IPS-18c (cell line): ENCODE data around the gene FBXW11.

Experiments
- H3K4me3 ChIP-seq: 2 replicates; pipeline ENCODE4 v1.7.0; 2013; ENCODE audit warnings: low read depth, mild to moderate bottlenecking, low read length, moderate library complexity; ENCODE audit not compliant: insufficient read depth
- H3K9me3 ChIP-seq: one replicate; pipeline ENCODE4 v1.6.1; 2013; ENCODE audit warnings: mild to moderate bottlenecking, low read length, moderate library complexity; ENCODE audit not compliant: control insufficient read depth, insufficient read depth

FBXW11 gene

DNA sequence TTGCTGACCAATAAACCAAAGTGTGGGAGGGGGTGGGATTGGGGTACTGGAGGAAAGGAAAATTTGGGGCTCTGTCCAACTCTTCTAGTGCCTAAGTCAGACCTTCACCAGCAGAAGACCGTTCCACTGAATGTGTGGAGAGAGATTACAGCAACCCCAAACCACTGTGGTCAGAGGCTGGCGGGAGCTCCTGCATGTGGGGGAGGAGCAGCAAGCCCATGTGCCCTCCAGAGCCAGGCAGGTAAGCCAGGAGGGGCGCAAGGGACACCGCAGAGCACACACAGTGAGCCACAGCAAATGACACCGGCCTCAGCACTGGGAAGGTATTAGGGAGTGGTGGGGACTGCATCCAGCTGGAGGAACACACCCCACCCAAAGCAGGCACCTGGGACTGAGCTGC, 158.0 kb downstream of the FBXW11 start:
- no peaks in the 10 kb centered on the region for H3K9me3 ChIP-seq
- no peak overlapping the region; the same call in 1 of the 2 replicates for H3K4me3 ChIP-seq

DNA sequence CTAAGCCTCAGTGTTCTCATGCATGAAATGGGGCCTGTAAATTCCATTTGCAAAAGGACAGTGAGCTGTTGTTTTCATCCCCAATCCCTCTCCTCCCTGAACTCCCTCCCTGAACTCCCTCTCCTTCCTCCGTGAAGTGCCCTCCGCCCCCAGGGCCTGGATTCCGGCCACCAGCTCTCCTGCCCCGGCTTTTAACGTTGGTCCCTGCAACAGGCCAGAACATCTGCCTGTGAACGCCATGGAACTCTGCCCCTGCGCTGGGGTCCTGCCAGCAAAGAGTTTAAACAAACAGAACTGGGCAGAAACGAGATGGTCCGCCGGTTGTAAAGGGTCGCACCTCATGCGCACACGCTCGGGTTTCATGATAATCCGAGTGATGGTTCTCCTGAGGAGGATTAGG, 158.4 kb downstream of the FBXW11 start:
- Histone ChIP-seq H3K9me3 (no peaks in the 10 kb centered on the region), H3K4me3 (no peak overlapping the region)

DNA sequence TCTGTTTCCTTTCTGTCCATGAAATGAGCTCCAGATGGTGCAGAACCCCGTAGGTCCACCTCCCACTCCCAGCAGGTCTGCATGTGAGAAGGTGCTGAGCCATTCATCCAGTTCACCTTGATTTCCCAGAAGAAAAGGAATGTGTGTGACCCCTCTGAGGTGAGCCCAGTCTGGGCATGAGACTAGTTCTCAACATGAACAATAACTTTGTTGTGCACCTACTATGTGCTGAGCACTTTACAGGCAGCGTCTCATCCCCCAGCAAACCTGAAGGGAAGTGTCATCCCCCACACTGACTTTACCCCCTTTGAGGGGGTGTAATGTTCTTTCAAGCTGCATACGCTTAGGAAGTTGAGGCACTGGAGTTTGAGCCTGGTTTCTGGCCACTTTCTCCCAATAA, 159.4 kb downstream of the FBXW11 start:
- Histone ChIP-seq H3K4me3 (no peak overlapping the region), H3K9me3 (no peaks in the 10 kb centered on the region)

DNA sequence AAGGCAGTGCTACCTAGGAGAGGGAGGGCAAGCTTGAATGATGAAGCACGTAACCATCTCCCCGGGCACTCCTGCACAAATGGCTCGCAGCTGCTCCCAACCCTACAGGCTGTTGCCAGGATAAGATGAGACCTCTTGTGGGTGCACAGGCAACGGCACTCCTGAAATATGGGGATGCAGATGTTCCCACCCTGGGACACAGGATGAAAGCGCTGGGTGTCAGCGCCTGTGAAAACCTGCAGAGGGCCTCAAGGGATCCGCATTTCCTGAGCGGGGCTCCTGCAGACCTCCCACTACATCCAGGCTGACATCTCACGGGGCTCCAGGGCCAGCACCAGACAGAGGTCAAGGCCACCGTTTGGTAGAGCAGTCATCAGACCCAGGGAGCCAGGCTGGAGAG, 160.1 kb downstream of the FBXW11 start:
- no peaks in the 10 kb centered on the region for H3K9me3 ChIP-seq
- H3K4me3 ChIP-seq: no peak overlapping the region

DNA sequence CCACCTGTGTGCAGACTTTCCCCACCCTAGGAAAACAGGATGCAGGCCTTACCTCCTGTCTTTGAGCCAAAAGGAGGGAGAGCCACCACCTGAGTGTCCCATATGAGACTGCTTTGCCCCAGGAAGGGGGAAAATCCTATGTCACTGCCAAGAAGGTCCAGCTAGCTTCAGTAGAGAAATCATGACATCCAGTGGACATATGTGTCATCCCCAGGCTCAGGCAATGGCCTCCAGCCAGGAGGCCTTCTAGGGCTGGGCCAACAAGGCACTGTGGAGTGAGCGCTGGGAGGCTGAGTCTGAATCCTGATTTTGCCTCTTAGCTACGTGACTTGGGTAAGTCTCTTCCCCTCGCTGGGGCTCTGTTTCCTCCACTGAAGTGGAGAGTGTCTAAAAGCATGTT, 160.6 kb downstream of the FBXW11 start:
- H3K4me3 ChIP-seq: no peak overlapping the region
- H3K9me3 ChIP-seq: no peaks in the 10 kb centered on the region

DNA sequence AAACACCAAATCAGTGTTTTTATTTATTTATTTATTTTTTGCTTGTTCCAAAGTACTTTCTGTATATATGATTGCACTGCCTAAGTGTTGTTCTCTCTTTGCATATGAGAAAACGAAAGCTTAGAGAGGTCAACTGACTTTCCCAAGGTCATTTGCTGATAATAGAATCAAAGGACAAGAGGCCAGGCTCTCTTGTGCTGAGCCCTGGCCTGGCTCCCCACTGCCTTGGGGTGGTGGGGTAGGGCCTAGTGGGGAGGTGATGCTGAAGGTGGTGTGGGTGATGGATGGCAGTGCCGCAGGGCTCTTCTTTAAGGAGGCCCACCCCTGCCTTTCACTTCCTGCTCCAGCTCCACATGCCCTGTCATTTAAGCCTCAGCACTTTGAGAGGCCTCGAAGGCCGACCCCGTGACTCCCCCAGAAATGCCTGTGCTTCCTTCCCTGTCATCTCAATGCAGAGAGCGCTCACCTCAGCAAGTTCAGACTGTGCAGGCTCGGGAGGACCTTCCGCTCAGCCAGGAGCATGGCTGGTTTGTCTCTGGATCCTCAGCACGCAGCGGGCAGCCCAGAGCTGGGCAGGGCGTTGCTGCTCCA, 161.3 kb downstream of the FBXW11 start:
- Histone ChIP-seq H3K4me3 (no peak overlapping the region), H3K9me3 (no peaks in the 10 kb centered on the region)

DNA sequence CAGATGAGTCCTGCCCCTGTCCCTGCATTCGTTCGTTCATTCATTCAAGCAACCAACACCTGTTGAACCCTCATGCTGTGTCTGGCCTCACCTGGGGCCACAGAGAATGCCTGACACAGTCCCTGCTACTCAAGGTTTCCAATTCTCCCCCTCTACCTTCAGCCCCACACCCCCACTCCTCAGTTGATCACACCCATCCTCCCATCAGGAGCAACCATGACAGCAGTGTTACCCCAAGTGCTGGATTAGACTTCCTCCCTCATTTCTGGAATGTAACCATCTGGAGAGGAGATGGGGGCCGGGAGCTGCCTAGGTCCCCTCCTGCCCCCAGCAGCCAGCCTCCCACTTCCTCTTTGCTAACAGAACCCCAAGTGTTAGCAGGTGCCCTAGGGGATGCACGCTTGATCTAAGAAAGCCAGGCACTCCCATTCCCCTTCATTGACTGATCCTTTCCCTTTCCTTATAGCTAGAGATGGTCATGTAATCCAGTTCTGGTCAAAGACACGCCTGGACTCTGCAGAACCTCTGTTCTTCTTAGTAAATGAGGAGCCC, 163.6 kb downstream of the FBXW11 start:
- H3K4me3 ChIP-seq: no peak overlapping the region

DNA sequence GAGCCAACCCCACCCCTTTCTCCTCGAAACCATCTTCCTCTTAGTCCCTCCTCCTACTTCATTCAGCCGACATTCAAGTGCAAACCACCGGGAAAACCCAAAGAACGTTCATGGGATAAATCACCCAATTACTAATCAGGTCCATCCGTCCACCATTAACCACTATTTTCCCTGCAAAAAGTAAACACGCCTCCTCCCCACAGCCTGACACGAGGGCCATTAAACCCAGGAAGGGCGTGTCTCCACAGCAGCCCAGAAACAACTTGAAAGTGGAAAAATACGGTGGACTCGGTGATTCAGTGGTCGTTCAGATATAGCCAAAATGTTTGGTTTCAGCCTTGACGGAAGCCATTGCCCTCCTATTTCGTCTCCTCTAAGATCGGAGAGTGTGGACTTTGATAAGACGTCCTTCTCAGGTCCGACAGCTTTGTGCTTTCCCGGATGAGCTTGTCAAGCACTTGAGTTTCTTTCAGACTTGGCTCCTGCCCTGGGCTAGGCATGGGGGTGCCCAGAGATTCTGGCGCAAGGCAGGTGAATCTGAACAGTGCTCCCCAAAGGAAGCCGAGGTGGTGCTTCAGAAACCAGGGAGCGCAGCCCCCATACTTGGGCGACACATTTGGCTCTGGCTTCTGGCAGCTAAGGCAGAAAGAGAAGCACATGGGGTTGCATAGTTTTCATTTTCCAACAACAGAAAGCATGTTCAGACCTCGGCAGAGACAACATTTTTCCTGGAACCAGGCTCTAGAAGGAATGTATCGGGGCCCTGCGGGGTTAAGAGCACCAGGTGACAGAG, 164.3 kb downstream of the FBXW11 start:
- no peaks in the 10 kb centered on the region for H3K9me3 ChIP-seq

More for the DNA sequence above, 163.6 kb downstream of the FBXW11 start:
- no peaks in the 10 kb centered on the region for H3K9me3 ChIP-seq

DNA sequence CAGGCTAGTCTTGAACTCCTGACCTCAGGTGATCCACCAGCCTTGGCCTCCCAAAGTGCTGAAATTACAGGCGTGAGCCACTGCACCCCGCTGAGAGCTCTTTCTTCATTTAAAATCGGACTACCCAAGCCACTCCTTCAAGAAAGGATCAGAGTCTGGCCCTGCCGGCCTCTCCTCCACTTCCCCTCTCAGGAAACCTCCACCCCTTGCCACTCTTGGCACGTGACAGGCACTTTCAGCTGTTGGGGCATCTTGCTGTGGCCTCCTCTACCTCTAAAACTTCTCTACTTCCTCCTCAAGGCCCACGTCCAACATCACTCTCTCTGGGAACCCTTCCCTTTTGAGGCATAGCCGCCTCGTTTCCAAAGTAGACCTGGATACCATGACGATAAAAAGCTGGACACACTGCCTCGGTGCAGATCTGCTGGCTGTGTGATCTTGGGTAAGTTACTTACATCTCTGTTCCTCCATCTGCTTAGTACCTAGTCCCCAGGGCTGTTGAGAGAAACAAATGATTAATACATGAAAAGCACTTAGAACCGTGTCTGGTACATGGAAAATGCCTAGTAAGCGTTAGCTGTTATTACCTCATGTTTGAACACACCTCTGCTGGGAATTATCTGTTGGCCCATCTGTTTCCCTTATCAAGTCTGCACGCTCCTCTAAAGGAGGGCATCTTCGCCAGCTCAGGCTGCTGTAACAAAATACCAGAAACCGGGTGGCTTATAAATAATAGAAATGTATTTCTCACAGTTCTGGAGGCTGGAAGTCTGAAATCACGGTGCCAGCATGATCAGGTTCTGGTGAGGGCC, 165.5 kb downstream of the FBXW11 start:
- no peak overlapping the region for H3K4me3 ChIP-seq
- no peaks in the 10 kb centered on the region for H3K9me3 ChIP-seq

More for the DNA sequence above, 164.3 kb downstream of the FBXW11 start:
- no peak overlapping the region for H3K4me3 ChIP-seq

DNA sequence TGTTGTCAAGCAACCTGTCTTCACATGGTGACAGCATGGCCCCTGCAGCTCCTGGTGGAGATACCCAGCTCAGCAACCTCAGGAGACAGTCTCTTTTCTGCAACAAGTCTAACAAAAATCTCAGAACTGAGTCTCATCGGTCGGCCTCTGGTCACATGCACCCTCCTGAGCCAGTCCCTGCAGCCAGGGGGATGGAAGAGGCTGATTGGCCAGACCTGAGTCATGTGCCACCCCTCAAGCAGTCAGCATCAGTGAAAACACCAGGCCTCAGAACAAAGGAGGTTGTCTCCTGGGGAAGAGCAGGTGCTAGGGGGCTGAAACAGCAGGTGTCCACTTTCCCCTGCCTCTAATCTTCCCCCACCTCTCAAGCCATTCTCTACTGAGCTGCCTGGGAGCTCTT, 166.4 kb downstream of the FBXW11 start:
- no peaks in the 10 kb centered on the region for H3K9me3 ChIP-seq
- no peak overlapping the region for H3K4me3 ChIP-seq

DNA sequence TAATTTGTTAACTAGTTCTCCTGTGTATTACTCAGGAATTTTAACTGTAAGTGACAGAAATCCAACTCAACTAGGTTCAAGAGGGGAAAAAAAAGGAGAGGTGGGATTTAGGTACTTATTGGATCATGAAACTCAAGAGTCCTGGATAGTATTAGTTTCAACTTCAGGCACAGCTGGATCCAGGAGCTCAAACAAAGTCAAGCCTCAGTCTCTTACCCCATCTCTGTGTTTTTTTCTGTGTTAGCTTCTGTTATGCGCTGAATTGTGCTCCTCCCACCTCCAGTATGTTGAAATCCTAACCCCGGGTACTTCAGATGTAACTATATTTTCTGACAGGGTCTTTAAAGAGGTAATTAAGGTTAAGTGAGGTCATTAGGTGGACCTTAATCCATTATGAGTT, 167.3 kb downstream of the FBXW11 start:
- Histone ChIP-seq H3K9me3 (no peaks in the 10 kb centered on the region), H3K4me3 (no peak overlapping the region)

DNA sequence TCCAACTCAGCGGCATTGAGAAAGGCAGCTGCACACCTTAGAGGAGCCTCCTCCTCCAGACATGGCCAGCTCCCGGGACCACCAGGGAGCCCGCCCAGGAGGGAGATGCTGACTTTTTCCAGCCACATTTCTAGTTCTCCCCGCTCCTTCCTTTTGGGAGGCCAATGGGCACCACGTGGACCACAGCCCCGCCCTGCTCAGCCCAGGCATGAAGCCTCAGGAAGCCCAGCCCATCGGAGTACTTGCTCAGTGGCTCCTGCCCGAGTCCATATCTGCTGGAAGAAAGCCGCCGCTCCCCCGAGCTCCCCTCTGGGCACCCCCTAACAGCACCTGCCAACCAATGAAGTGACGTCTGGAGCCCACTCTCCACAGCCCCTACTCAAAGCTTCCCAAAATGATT, 168.4 kb downstream of the FBXW11 start:
- Histone ChIP-seq H3K9me3 (no peaks in the 10 kb centered on the region), H3K4me3 (no peak overlapping the region)

DNA sequence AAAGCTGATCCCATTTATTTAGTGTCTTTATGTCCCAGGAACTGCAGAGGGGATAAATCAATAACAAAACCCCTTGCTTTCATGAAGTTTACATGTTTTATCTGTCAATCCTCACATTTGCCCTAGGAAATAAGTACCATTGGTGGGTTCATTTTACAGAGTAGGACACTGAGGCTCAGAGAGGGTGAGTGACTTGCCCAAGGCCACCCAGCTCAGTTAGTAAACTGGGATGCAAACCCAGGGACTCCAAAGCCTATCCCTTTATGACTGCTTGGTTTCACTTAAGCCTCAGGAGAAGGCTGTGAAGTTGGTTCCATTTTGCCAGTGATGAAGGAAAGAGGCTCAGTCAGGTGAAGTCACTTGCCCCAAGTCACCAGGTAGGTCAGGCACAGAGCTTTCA, 168.9 kb downstream of the FBXW11 start:
- no peak overlapping the region for H3K4me3 ChIP-seq
- H3K9me3 ChIP-seq: no peaks in the 10 kb centered on the region

DNA sequence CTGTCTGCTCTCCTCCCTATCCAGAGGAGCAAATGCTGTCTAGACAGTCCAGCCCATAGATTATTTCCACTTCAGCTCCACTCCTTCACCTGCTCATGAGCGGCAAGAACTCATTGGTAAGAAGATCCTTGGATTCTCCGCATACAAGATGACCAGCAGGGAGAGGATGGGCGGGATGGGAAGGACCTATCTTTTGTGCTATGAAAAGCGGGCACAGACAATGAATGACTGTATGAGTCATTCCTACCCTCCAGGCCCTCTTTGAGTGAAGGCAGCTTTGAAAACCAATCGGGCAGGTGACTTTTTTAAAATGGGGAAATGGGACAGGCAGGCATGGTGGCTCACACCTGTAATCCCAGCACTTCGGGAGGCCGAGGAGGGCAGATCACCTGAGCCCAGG, 171.4 kb downstream of the FBXW11 start:
- no peak overlapping the region for H3K4me3 ChIP-seq
- H3K9me3 ChIP-seq: peaks cover 2% of the 10 kb centered on the region

DNA sequence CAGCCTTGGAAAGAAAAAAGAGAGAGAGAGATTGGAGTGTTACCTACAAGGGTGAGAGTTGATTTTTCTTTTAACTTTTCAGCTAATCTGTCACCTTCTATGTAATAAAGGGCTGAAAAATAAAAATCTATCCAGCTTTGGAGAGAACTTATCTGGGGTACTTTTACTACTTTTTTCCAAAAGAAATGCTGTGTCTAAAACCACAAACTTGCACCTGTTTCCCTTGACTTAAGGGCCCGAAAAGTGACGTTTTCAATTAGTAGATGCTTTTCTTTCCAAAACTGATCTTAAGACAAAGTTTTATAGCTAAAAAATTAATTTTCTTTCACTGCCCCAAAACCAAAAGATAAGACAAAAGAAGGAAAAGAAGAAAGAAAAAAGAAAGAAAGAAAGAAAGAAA, 172.0 kb downstream of the FBXW11 start:
- Histone ChIP-seq H3K4me3 (no peak overlapping the region), H3K9me3 (peaks cover 3% of the 10 kb centered on the region)

DNA sequence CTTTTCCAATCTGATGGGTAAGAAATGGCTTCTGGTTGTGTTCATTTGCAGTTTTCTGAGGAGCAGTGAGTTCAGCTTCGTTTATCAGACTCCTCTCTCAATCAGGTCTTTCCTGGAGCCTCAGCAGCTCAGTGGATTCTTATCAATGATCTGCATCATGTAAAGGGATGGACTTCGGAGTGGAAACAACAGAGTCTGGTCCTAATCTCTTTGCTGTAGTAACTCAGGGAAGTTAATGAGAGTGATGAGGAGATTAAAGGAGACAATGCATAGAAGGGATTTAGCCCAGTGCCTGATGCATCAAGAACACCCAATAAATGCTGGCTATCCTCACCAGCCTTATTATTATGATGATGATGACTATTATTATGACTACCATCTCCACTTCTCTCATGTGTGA, 173.7 kb downstream of the FBXW11 start:
- Histone ChIP-seq H3K4me3 (no peak overlapping the region), H3K9me3 (peaks cover 3% of the 10 kb centered on the region)

DNA sequence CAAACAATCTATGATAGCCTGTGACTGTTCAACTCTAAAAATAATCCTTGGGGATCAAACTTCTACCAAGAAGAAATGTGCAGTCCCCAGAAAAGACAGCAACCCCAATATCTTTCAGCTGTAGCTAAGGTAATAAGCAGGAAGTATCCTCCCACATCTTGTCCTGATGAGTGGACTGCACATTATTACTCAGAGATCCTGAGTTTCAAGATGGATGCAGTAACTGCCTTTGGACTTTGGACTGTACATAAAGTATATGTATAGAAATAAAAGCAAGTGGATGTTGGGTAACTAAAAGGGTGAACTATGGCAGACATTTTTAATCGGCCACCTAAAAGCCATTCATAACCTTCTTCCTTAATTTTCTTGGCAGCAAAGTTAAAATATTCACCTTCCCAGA, 175.8 kb downstream of the FBXW11 start:
- peaks cover 3% of the 10 kb centered on the region for H3K9me3 ChIP-seq

DNA sequence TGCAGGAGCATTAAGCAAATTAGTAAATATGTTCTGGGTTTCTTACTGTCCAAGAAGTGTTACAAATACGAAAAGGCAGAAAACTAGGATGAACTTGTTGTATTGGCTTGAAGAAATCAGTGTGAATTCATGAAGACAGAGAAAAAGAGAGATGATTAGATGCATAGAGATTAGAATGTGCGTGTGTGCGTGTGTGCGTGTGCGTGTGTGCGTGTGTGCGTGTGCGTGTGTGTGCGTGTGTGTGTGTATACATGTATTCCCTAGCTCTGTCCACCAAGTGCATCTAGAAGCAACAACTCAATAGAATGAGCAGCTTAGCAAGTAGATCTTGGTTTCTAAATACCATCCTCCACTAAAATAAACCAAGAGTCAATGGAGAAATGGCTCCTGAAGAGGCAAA, 179.3 kb downstream of the FBXW11 start:
- peaks cover 5% of the 10 kb centered on the region for H3K9me3 ChIP-seq
- no peak overlapping the region for H3K4me3 ChIP-seq

More for the DNA sequence above, 175.8 kb downstream of the FBXW11 start:
- H3K4me3 ChIP-seq: no peak overlapping the region
